ENCODE results near the gene IVD. TPM values are rescaled to one million over a fixed set of nuclear protein-coding genes. Genes with fewer than 3 reads are reported as not detected.

Gene IVD
- total RNA-seq, 1 donor: 33.6 TPM

GRCh38 chr15:40430271-40430805, 24.7 kb downstream of the IVD start:
- no peak for TF ChIP-seq CTCF (IDR thresholded peaks at IDR 0.05; ENCODE audit: insufficient read depth, low read length)
- DNase-seq (ENCODE audit: low read depth): peak; percentile 38
- no peak overlapping the region for H3K4me3 ChIP-seq (ENCODE audit: low read depth, low read length)

DNA sequence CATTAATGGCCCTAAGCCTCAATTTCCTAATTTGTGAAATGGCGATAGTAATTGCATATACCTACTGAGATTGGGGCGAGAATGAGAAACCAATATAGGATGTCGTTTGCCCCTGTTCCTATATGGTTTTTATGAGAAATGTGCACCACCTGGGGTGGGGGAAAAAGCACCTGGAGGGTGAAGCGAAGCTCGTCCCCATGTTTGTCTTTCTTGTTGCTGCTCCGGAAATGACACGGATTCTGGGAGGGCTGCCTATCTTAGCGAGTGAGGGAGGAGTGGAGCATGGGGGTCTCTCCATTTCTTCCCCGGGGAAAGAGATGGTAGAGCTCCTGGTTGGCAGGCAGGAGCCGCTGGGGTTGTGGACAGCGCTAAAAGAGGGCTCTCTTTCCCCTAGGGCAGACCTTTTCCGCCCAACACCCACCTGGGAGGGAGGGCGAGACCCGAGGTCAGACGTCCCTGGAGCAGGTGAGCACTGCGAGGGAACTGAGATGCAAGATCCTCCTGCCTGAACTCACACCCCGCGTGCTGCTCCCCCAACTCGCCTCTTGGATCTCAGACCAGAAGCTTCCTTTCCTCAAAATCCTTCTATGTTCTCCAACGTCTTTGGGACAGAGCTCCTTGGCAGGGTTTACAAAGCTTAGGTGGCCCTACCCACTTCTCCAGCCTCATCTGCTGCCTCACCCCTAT, 29.6 kb downstream of the IVD start:
- DNase-seq (ENCODE audit: low read depth): no peak
- no peak for TF ChIP-seq CTCF (IDR thresholded peaks at IDR 0.05; ENCODE audit: insufficient read depth, low read length)
- no peak overlapping the region for H3K4me3 ChIP-seq (ENCODE audit: low read depth, low read length)

GRCh38 chr15:40435710-40436089, 30.1 kb downstream of the IVD start:
- H3K4me3 ChIP-seq (ENCODE audit: low read depth, low read length): no peak overlapping the region
- DNase-seq (ENCODE audit: low read depth): no peak
- TF ChIP-seq CTCF (IDR thresholded peaks at IDR 0.05; ENCODE audit: insufficient read depth, low read length): no peak

- H3K4me3 ChIP-seq (ENCODE audit: low read depth, low read length): peak overlapping the region; percentile 44
- no peak for DNase-seq (ENCODE audit: low read depth)
- TF ChIP-seq CTCF (IDR thresholded peaks at IDR 0.05; ENCODE audit: insufficient read depth, low read length): no peak
These were observed 30.7 kb downstream of the IVD start for GRCh38 chr15:40436116-40436891.

DNA sequence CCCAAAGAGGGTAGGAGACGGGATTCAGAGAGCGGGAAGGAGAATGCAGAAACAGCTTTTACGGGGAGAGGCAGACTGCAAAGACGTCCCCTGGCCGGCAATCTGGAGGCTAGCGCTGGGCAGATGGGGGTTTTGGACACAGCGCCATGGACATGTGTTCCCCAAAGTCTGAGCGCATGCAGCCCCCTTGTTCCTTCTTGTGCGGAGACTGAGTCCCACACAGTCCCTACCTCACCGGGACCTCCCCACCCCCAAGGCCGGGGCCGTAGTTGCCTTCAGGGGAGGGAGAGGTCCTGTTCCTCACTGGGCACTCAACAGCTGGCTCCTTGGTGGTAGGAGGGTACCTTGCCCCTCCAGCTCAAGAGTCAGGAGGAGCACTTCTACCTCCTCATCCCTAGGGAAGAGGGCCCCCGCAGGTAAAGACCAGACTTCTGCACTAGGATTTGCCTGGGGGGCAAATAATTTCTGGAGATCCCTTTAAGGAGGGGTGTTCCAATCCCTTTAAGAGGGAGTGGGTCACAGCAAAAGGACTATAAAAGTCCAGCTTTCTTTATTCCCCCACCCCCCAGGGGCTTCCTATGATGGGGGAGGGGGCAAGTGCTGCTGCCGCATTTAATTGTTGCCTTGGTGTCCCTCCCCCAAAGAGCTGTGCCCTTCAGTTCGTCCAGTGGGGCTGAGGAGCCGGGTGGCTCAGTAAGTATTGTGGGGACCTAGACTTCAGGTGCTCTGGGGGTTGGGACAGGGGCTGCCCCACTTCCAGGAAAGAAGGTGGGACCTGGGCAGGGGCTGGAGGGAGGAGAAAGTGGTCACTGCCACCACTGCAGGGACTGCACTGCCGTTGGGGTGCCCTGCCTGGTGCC, 31.5 kb downstream of the IVD start:
- no peak overlapping the region for H3K4me3 ChIP-seq (ENCODE audit: low read depth, low read length)
- DNase-seq (ENCODE audit: low read depth): no peak
- no peak for TF ChIP-seq CTCF (IDR thresholded peaks at IDR 0.05; ENCODE audit: insufficient read depth, low read length)

All from fibroblast of the aortic adventitia (primary cell).